Fibroblast of the aortic adventitia (primary cell): ENCODE data around the gene ARHGEF17. TPM values are rescaled to one million over a fixed set of nuclear protein-coding genes. Genes with fewer than 3 reads are reported as not detected.

Experiments used
- DNase-seq: peaks from one replicate; pipeline ENCODE4 v3.0.0-alpha.2; 2010; ENCODE audit warnings: low read depth
- H3K4me3 ChIP-seq: 2 replicates; pipeline ENCODE4 v1.5.1; 2011; ENCODE audit warnings: low read depth, mild to moderate bottlenecking, control low read depth, low read length, moderate library complexity
- total RNA-seq: library from RNA; depleted of rRNA; stranded (reverse); fragments of >200 nt; gene quantifications from 2 replicates; pipeline ENCODE4 v1.2.3, GENCODE V29; 2012; ENCODE audit warnings: low replicate concordance
- TF ChIP-seq, protein P1 (sequence below): IDR thresholded peaks from 2 replicates; pipeline ENCODE4 v1.5.1; 2011; ENCODE audit warnings: mild to moderate bottlenecking, low read length, control low read depth, inconsistent platforms; ENCODE audit not compliant: insufficient read depth

Gene ARHGEF17
- total RNA-seq, 1 donor: 30.3 TPM

DNA sequence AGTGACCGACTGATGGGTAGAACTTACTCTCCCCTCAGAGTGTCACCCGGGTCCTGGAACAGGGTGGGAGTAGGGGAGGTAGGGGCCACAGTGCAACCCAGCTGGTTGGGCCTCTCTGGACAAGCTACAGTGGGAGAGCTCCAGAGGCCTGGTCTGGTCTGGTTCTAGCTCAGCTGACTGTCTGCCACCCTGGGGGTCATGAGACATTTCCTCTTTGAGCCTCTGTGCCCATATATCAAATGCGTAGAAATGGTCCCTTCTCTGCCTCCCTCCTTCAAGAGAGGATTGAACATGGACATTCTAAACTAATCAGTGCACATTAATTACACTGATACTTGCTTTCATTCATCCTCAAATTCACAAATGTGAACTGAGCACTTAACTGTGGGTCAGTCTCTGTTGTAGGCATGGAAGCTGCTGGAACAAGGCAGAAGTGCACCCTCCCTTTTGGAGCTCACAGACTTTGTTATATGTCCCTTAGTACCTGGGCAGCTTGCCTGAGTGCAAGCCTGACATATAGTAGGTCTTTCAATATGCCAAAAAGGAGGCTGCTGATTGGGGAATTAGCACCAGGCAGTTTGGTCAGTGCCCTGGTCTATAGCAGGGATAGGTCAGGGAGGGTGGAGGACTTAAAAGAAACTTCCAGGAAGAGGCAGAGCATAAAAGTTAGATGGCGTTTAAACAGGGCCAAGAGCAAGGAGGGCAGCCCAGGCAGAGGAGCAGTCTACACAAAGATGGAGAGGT lies 25.7 kb downstream of the ARHGEF17 start:
- no peak for DNase-seq
- H3K4me3 ChIP-seq: no peak overlapping the region
- TF ChIP-seq, protein P1, sequence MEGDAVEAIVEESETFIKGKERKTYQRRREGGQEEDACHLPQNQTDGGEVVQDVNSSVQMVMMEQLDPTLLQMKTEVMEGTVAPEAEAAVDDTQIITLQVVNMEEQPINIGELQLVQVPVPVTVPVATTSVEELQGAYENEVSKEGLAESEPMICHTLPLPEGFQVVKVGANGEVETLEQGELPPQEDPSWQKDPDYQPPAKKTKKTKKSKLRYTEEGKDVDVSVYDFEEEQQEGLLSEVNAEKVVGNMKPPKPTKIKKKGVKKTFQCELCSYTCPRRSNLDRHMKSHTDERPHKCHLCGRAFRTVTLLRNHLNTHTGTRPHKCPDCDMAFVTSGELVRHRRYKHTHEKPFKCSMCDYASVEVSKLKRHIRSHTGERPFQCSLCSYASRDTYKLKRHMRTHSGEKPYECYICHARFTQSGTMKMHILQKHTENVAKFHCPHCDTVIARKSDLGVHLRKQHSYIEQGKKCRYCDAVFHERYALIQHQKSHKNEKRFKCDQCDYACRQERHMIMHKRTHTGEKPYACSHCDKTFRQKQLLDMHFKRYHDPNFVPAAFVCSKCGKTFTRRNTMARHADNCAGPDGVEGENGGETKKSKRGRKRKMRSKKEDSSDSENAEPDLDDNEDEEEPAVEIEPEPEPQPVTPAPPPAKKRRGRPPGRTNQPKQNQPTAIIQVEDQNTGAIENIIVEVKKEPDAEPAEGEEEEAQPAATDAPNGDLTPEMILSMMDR: no peak

DNA sequence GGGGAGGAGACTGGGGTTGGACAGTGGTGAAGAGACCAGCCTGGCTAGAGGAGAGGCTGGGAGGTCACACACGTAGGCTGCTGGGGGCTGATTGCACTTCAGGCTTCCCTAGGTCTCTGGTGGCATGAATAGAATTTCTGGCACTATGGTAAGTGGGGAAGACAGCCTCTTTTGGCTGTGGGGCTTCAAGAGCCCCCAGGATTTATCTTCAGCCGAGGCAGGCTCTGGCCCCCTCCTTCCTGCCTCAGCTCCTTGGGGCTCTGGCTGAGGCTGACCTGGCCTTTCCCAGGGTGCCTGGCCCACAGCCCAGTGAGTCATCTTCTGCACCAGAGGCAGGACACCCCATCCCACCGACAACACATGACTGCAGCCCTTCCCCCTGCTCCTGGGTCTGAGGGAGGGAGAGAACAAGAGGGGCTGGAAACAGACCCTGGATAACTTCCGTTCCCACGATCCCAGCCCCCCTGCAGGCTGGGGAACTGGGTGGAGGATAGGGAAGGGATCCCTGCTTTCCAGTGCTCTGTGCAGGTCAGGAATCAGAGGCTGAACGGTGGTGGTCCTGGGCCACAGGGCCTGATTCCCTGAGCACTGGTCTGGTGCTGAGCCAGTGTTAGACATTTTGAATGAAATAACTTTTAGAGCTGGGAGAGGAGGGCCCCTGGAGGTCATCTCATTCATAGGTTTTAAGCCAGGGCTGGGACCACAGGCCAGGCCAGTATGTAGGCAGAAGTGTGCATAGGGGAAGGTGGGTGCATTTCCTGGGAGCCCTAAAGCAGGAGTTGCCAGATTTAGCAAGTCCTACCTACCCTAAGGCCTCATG lies 26.5 kb downstream of the ARHGEF17 start:
- peak overlapping the region; percentile 31 for H3K4me3 ChIP-seq
- TF ChIP-seq, protein P1: no peak
- DNase-seq: peak; percentile 83

DNA sequence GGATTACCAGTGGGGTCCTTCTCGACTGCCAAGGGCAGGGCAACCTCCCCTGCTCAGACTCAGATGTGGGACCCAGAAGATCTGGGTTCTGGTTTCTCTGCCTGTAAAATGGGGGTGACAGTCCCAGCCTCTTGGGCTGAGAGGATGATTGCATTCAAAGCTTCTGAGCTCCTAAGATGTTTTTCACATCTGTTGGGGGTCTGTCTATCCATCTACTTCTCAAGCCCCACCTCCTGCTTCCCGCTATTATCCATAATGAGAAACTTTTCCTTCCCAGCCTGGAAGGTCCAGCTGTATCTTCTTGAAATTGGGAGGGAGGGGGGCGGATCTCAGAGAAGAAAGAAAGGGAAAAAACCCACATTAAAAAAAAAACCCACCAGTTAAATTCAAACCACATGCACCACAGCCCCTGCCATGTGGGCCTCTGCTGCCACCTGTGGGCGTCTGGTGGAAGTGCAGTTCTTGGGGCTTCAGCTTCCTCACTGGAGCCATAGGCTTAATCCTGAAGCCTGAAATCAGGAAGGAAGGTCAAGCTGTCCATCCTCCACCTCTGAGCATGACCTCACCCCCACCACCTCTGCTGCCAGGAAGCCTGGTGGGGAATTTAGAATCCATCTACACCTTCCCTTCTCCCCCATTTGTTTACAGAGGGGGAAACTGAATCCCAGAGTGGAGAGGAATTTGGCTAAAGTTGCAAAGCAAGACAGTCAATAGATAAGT lies 27.3 kb downstream of the ARHGEF17 start:
- peak overlapping the region; percentile 17 for H3K4me3 ChIP-seq
- TF ChIP-seq, protein P1: peak; percentile 99
- peak; percentile 87 for DNase-seq

DNA sequence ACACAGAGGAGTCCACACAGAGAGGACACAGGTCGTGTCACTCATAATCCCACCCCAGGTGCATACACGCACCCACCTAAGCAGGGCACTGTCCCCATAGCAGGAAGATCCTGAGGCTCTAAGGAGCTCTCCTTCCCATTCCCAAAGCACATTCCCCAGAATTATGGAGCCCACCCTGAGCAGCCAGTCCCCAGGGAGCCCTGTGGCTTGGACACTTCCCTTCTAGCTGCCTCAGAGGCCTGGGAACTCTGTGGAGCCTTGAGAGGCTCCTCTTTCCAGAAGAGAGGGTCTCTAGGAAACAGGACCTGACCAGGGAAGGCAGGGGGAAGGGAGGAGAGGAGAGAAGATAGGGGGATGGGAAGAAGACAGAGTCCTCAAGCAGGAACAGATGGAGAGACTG lies 29.8 kb downstream of the ARHGEF17 start:
- no peak for DNase-seq
- H3K4me3 ChIP-seq: no peak overlapping the region
- TF ChIP-seq, protein P1: no peak

DNA sequence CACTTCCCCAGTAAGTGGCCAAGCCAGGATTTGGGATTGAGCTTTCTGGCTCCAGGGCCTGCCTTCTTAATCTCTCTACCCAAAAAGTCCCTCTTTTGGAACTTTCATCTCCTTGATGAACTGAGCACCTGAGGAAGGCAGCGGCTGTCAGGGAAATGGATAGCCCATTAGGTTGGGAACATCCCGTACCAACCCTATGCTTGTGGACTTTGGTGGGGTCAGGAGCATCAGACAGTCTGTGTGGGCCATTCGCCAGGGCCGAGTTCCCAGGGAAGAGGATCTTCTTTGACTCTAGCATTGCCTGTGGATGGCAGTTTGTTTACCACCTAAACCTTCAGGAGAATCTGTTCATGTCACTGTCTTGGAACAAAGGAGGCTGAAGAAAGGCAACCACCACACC lies 30.2 kb downstream of the ARHGEF17 start:
- no peak overlapping the region for H3K4me3 ChIP-seq
- no peak for DNase-seq
- TF ChIP-seq, protein P1: no peak

DNA sequence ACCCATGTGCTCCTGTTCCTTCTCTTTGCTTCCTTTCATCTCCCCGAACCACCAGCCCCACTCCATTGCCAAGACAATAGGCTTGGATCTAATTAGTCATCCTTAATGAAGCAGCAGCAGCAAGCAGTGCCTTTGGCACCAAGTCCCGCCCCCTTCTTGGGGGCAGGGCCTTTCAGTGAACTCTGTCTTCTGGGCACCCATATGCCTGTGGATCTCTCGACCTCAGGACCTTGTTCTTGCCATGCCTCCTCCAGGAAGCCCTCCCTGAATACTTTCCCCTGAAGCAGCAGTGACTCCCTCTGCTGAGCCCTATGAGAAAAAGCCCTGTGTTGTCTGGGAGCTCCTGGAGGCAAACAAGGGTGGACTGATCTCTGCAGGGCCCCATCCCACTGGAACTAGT lies 32.1 kb downstream of the ARHGEF17 start:
- H3K4me3 ChIP-seq: no peak overlapping the region
- TF ChIP-seq, protein P1: no peak
- no peak for DNase-seq
